ENCODE results near the gene CCNI2. TPM values are rescaled to one million over a fixed set of nuclear protein-coding genes. Genes with fewer than 3 reads are reported as not detected.

Gene CCNI2
- total and polyA plus RNA-seq, 10 of the 15 experiments (the other 5 are each of a cell fraction or from before 2014, with no cell fraction given): 1.8 to 8.0 (median 3.2) TPM

DNA sequence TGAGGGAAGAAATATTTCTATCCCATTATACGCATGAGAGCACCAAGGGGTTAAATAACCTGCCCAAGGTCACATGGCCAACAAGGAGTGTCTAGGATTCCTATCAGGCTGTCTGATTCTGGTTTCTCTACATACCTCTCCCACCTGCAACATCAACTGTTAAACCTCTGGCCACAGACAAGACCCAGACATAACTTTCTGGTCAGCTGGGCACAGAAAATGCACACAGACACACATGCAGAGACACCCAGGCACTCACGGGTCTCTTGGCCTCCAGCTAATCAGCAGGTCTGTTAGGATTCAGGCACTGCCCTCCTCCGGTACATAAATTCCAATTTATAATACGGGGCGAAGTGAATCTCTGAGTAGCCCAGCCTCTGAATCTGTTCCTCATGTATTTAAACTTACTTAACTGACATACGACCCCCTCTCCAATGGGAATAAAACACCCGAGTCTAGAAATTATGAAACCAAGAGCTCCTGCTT, 28.3 kb downstream of the CCNI2 start (continued):
- TF ChIP-seq MTA3 (IDR thresholded peaks at IDR 0.05; ENCODE audit: borderline replicate concordance, low read length): no peak
- no peak for TF ChIP-seq RUNX3 (IDR thresholded peaks at IDR 0.05; ENCODE audit: low read length)
- TF ChIP-seq NFYA (IDR thresholded peaks at IDR 0.05; ENCODE audit: borderline replicate concordance, low read depth, low read length): no peak
- TF ChIP-seq NR2C2 (IDR thresholded peaks at IDR 0.05; ENCODE audit: borderline replicate concordance, control insufficient read depth, insufficient read length, low read depth): no peak
- TF ChIP-seq, protein P1, sequence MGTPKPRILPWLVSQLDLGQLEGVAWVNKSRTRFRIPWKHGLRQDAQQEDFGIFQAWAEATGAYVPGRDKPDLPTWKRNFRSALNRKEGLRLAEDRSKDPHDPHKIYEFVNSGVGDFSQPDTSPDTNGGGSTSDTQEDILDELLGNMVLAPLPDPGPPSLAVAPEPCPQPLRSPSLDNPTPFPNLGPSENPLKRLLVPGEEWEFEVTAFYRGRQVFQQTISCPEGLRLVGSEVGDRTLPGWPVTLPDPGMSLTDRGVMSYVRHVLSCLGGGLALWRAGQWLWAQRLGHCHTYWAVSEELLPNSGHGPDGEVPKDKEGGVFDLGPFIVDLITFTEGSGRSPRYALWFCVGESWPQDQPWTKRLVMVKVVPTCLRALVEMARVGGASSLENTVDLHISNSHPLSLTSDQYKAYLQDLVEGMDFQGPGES (IDR thresholded peaks at IDR 0.05): no peak
- TF ChIP-seq IRF4 (IDR thresholded peaks at IDR 0.05; ENCODE audit: low read depth, low read length): no peak
- no peak for TF ChIP-seq CREM (IDR thresholded peaks at IDR 0.05; ENCODE audit: low read depth)
- TF ChIP-seq RCOR1 (conservative IDR thresholded peaks at IDR 0.05; ENCODE audit: low read depth, low read length): no peak
- TF ChIP-seq MXI1 (IDR thresholded peaks at IDR 0.05; ENCODE audit: low read depth, low read length): no peak

DNA sequence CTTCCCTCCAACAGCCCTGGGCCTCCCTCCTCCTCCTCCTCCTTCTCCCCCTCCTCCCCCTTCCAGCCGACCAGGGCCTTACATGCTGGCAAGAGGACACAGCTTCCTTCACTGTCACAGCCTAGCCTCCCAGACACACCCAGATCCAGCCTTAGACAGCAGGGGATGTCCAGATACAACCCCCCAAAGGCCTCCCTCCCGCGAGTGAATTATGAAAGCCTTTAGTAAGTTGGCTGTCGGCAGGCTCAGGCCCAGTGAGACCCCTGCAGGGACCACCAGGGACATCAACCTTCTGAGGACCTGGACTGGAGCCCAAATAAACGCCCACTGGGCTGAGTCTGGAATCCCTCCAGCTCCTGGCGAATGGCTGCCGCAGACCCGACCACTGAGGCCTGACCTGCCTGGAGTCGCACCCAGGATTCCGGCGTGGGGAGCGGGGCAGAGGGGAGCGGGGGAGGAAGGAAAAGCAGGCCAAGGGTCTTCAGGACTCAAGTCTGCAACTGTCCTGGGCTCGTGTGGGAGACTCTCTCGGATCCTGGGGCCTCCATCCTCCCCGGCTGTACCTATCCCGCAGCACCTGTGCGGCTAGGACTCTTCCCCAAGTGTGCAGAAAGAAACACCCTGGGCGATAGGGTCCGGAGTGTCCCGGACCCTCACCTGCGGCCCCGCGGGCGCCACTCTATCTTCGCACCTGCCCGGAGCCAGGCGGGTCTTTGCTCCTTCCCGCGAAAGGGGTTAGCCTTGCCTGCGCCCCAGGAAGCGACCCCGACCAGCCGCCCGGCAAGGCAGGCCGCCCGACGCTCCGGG, 29.1 kb downstream of the CCNI2 start:
- Histone ChIP-seq H3K9me3 (replicated peaks; ENCODE audit: control insufficient read depth, insufficient read depth, low read length) (no peaks in the 10 kb centered on the region), H3K27me3 (replicated peaks in 1 of 2; ENCODE audit: control insufficient read depth in 2 of 2, insufficient read depth in 2 of 2, low read length in 1 of 2) (no peaks in the 10 kb centered on the region), H3K36me3 (ENCODE audit: control insufficient read depth in 2 of 2, insufficient read depth in 2 of 2, low read length in 1 of 2) (no peaks in the 10 kb centered on the region), H3K79me2 (ENCODE audit: control insufficient read depth, insufficient read depth, low read length) (peaks cover 9% of the 10 kb centered on the region), H2AFZ (ENCODE audit: control insufficient read depth, low read depth, low read length) (peak overlapping the region; percentile 97), H3K9ac (ENCODE audit: control insufficient read depth, insufficient read depth, low read length) (peak overlapping the region; percentile 81), H4K20me1 (ENCODE audit: control insufficient read depth, insufficient read depth) (no peaks in the 10 kb centered on the region), H3K4me3 (peak overlapping the region; percentile 65), H3K4me2 (ENCODE audit: control insufficient read depth, insufficient read depth) (peak overlapping the region; percentile 90), H3K4me1 (ENCODE audit: control insufficient read depth, insufficient read depth, low read length) (peaks cover 7% of the 10 kb centered on the region), H3K27ac (ENCODE audit: control insufficient read depth, insufficient read depth) (0 out of 2 replicates have a peak overlapping the region, but pooled peaks have one; percentile 10)
- RAD21 ChIA-PET (ENCODE audit: unreplicated experiment): interaction anchor here (0.6 to 2.0 kb wide), 5 partner anchors 43 to 276 kb away, joined by 3 to 10 read pairs (median 4); partner anchors contain the start of gene HSPA4
- intact Hi-C loops (cut with micrococcal nuclease; ENCODE audit: unreplicated experiment): no loop called here
- SMC1A ChIA-PET (ENCODE audit: uncharacterized antibody, unreplicated experiment): interaction anchor here (1.0 to 7.5 kb wide), 8 partner anchors 9 to 115 kb away, joined by 3 to 88 read pairs (median 3); partner anchors contain the start of gene CCNI2
- POLR2A ChIA-PET: interaction anchor here (0.5 to 7.2 kb wide), 6 partner anchors 22 to 87 kb away, joined by 3 to 56 read pairs (median 6); partner anchors contain the start of gene CCNI2
- CTCF ChIA-PET: interaction anchor here (0.8 to 3.5 kb wide), 6 partner anchors 22 to 44 kb away, joined by 3 to 15 read pairs (median 4); no protein-coding TSS in a partner anchor
- no peak for FAIRE-seq
- 19% methylated on average over 31 of the region's 39 CpGs for WGBS (ENCODE audit: insufficient coverage, insufficient replicate concordance, low lambda C conversion rate, missing lambda C conversion rate)
- no peak for DNase-seq (ENCODE audit: low read depth, low spot score)
- ATAC-seq: peak; percentile 47
- in situ Hi-C loops (cut with MboI): no loop called here
- TF ChIP-seq PAX5 (IDR thresholded peaks at IDR 0.05; ENCODE audit: borderline replicate concordance, low read depth, low read length) (no peak), ZBED1 (IDR thresholded peaks at IDR 0.05; ENCODE audit: borderline replicate concordance) (no peak), EGR1 (IDR thresholded peaks at IDR 0.05; ENCODE audit: borderline replicate concordance in 1 of 2, low read depth in 2 of 2, low read length in 2 of 2) (no peak), YY1 (IDR thresholded peaks at IDR 0.05; ENCODE audit: low read depth, low read length) (peak; percentile 28; the same call in 1 of the 2 replicates), POLR2AphosphoS2 (IDR thresholded peaks at IDR 0.05; ENCODE audit: low read depth, low read length) (no peak), FOXM1 (IDR thresholded peaks at IDR 0.05; ENCODE audit: low read depth, low read length) (no peak), POLR2AphosphoS5 (IDR thresholded peaks at IDR 0.05; ENCODE audit: low read length) (peak; percentile 5)
- TF ChIP-seq, protein P2, sequence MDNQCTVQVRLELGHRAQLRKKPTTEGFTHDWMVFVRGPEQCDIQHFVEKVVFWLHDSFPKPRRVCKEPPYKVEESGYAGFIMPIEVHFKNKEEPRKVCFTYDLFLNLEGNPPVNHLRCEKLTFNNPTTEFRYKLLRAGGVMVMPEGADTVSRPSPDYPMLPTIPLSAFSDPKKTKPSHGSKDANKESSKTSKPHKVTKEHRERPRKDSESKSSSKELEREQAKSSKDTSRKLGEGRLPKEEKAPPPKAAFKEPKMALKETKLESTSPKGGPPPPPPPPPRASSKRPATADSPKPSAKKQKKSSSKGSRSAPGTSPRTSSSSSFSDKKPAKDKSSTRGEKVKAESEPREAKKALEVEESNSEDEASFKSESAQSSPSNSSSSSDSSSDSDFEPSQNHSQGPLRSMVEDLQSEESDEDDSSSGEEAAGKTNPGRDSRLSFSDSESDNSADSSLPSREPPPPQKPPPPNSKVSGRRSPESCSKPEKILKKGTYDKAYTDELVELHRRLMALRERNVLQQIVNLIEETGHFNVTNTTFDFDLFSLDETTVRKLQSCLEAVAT (IDR thresholded peaks at IDR 0.05): peak; percentile 83; the same call in 1 of the 2 replicates
- BruUV-seq (replicated peaks): no TSS peak
